IMR-90 (cell line): ENCODE measurements around the gene RBP2. TPM values are rescaled to one million over a fixed set of nuclear protein-coding genes. Genes with fewer than 3 reads are reported as not detected.

Experiments used
- ATAC-seq: fragments of 200-7000 bp; cut with Tn5 transposase; 2 replicates; pipeline ENCODE4 v1.9.1; 2020; ENCODE audit warnings: low read depth, mild to moderate bottlenecking, moderate library complexity
- BruUV-seq: library from RNA; stranded (reverse); fragments of 400-500 nt; replicated peaks from 2 replicates; lab custom pipeline; 2021; lab: Mats Ljungman, UMichigan
- CTCF ChIA-PET: fragments of 300-600 bp; formaldehyde crosslinking; extraction: SDS; loops from one replicate; lab custom pipeline; 2021; ENCODE audit warnings: antibody characterized with exemption; lab: Yijun Ruan, JAX
- POLR2A ChIA-PET: fragments of 300-600 bp; sonication (Branson Sonifier 250); formaldehyde crosslinking; loops from one replicate; lab custom pipeline; 2022; ENCODE audit warnings: antibody characterized with exemption; ENCODE audit not compliant: unreplicated experiment; lab: Charles Lee
- DNase-seq: peaks from one replicate; pipeline ENCODE4 v3.0.0; 2013
- H2AFZ ChIP-seq: replicated peaks from 2 replicates; pipeline ENCODE3; 2013; ENCODE audit warnings: low read length, mild to moderate bottlenecking; ENCODE audit not compliant: poor library complexity
- H2AK5ac ChIP-seq: 2 replicates; pipeline ENCODE4 v1.6.1; 2013; ENCODE audit warnings: low read depth, low read length, inconsistent platforms
- H2AK9ac ChIP-seq: replicated peaks from 2 replicates; pipeline ENCODE3; 2013; ENCODE audit warnings: mild to moderate bottlenecking, low read depth, low read length, moderate library complexity; ENCODE audit not compliant: poor library complexity
- H2BK120ac ChIP-seq: 2 replicates; pipeline ENCODE4 v1.6.1; 2013; ENCODE audit warnings: low read depth, low read length, inconsistent platforms
- H2BK15ac ChIP-seq: 3 replicates; pipeline ENCODE4 v1.6.1; 2013; ENCODE audit warnings: low read depth, low read length, inconsistent platforms
- H2BK20ac ChIP-seq: 2 replicates; pipeline ENCODE4 v1.6.1; 2013; ENCODE audit warnings: low read depth, mild to moderate bottlenecking, inconsistent platforms, low read length, moderate library complexity
- H2BK5ac ChIP-seq: 2 replicates; pipeline ENCODE4 v1.6.1; 2013; ENCODE audit warnings: mild to moderate bottlenecking, low read depth, low read length, inconsistent platforms; ENCODE audit not compliant: poor library complexity, severe bottlenecking
- H3K14ac ChIP-seq: replicated peaks from 2 replicates; pipeline ENCODE4 v1.6.1; 2013; ENCODE audit warnings: low read depth, low read length, inconsistent platforms
- H3K18ac ChIP-seq: 2 replicates; pipeline ENCODE4 v1.6.1; 2013; ENCODE audit warnings: low read depth, low read length, control low read depth
- H3K23ac ChIP-seq: 2 replicates; pipeline ENCODE4 v1.6.1; 2013; ENCODE audit warnings: low read depth, low read length, inconsistent platforms
- H3K27ac ChIP-seq: 2 replicates; pipeline ENCODE4 v1.5.1; 2013; ENCODE audit warnings: mild to moderate bottlenecking, control low read depth, low read length; ENCODE audit not compliant: insufficient read depth
- H3K27me3 ChIP-seq: 2 replicates; pipeline ENCODE4 v1.6.1; 2013; ENCODE audit warnings: low read length; ENCODE audit not compliant: control insufficient read depth, insufficient read depth
- H3K36me3 ChIP-seq: 2 replicates; pipeline ENCODE4 v1.6.1; 2013; ENCODE audit warnings: low read length, mixed read lengths; ENCODE audit not compliant: control insufficient read depth, insufficient read depth
- H3K4ac ChIP-seq: 2 replicates; pipeline ENCODE4 v1.6.1; 2013; ENCODE audit warnings: low read depth, low read length, inconsistent platforms
- H3K4me1 ChIP-seq: 2 replicates; pipeline ENCODE4 v1.6.1; 2013; ENCODE audit warnings: low read length, mixed read lengths; ENCODE audit not compliant: control insufficient read depth, insufficient read depth
- H3K4me2 ChIP-seq: 2 replicates; pipeline ENCODE4 v1.6.1; 2013; ENCODE audit warnings: low read depth, mild to moderate bottlenecking, control low read depth, low read length, moderate library complexity
- H3K4me3 ChIP-seq: 2 replicates; pipeline ENCODE4 v1.5.1; 2013; ENCODE audit warnings: low read depth, mild to moderate bottlenecking, control low read depth, low read length, moderate library complexity; ENCODE audit not compliant: insufficient read depth
- H3K56ac ChIP-seq: 2 replicates; pipeline ENCODE4 v1.6.1; 2013; ENCODE audit warnings: low read length, inconsistent platforms; ENCODE audit not compliant: insufficient read depth; ENCODE audit errors: extremely low read depth
- H3K79me1 ChIP-seq, 2 experiments: 2 replicates each; pipeline ENCODE4 v1.6.1; 2013; ENCODE audit warnings: low read length in 2 of 2, inconsistent platforms in 1 of 2, low read depth in 1 of 2
- H3K9ac ChIP-seq: 2 replicates; pipeline ENCODE4 v1.6.1; 2013; ENCODE audit warnings: low read depth, low read length, control low read depth
- H3K9me1 ChIP-seq: 2 replicates; pipeline ENCODE4 v1.6.1; 2013; ENCODE audit warnings: low read length, inconsistent platforms; ENCODE audit not compliant: insufficient read depth
- H3K9me3 ChIP-seq: 2 replicates; pipeline ENCODE4 v1.6.1; 2013; ENCODE audit warnings: low read length; ENCODE audit not compliant: control insufficient read depth, insufficient read depth
- H4K20me1 ChIP-seq: 2 replicates; pipeline ENCODE4 v1.6.1; 2013; ENCODE audit warnings: low read length, inconsistent platforms; ENCODE audit not compliant: insufficient read depth
- H4K5ac ChIP-seq: 2 replicates; pipeline ENCODE4 v1.6.1; 2013; ENCODE audit warnings: mild to moderate bottlenecking, low read depth, low read length, control low read depth
- H4K8ac ChIP-seq, 2 experiments: 2 replicates each; pipeline ENCODE4 v1.6.1; 2013; ENCODE audit warnings: low read depth in 2 of 2, low read length in 2 of 2, control low read depth in 1 of 2, inconsistent platforms in 1 of 2
- H4K91ac ChIP-seq: 2 replicates; pipeline ENCODE4 v1.6.1; 2013; ENCODE audit warnings: low read depth, low read length, inconsistent platforms; ENCODE audit not compliant: insufficient read depth
- CEBPB ChIP-seq: IDR thresholded peaks from 2 replicates; pipeline ENCODE4 v1.6.1; 2012; ENCODE audit warnings: low read depth, low read length, improper control_type of control experiment
- NFE2L2 ChIP-seq: fragments of 150-350 bp; IDR thresholded peaks from 2 replicates; pipeline ENCODE4 v1.6.1; 2016; ENCODE audit warnings: low read depth, mild to moderate bottlenecking, low read length
- SMC3 ChIP-seq: fragments of 150-350 bp; IDR thresholded peaks from 2 replicates; pipeline ENCODE4 v1.6.1; 2016; ENCODE audit warnings: low read depth, mild to moderate bottlenecking, antibody characterized with exemption, low read length, moderate library complexity
- WGBS, 2 experiments: methylation state at CpG; one replicate each; pipeline versions ENCODE4 v1.1.5 to v1.1.7; 2013; ENCODE audit warnings: missing lambda C conversion rate in 2 of 2; ENCODE audit not compliant: insufficient read length in 1 of 2; ENCODE audit errors: extremely low coverage in 2 of 2; 5-methylcytosine and 5-hydroxymethylcytosine counted together
- dilution Hi-C: fragments of 300-500 bp; cut with HindIII; formaldehyde crosslinking; loops from one replicate; pipeline ENCODE4 v1.14.3; 2018; ENCODE audit warnings: low sequenced_read_pairs; ENCODE audit not compliant: unreplicated experiment
- in situ Hi-C: fragments of 300-500 bp; cut with MboI; formaldehyde crosslinking; loops from 3 replicates; pipeline ENCODE4 v1.14.3; 2019; ENCODE audit warnings: low sequenced_read_pairs, inconsistent platforms, mixed read lengths
- intact Hi-C: fragments of 100-400 bp; cut with micrococcal nuclease; formaldehyde crosslinking; loops from 2 replicates; pipeline ENCODE4 v1.10.0; 2022
- polyA plus RNA-seq, 3 experiments: library from polyadenylated mRNA; depleted of rRNA; stranded (reverse); fragments of >200 nt; gene quantifications; 2 replicates each; pipeline ENCODE4 v1.2.3, GENCODE V29; 2012; ENCODE audit warnings: low replicate concordance in 1 of 3
- total RNA-seq: library from RNA; depleted of rRNA; stranded (reverse); fragments of >200 nt; gene quantifications from 2 replicates; pipeline ENCODE4 v1.2.3, GENCODE V29; 2012
- TF ChIP-seq, protein P1 (sequence below): conservative IDR thresholded peaks from 2 replicates; pipeline ENCODE4 v1.5.1; 2012; ENCODE audit warnings: mild to moderate bottlenecking, low read depth, low read length, improper control_type of control experiment

Gene RBP2
- total and polyA plus RNA-seq, 2 of the 4 experiments (the other 2 are of a cell fraction) = not detected

DNA sequence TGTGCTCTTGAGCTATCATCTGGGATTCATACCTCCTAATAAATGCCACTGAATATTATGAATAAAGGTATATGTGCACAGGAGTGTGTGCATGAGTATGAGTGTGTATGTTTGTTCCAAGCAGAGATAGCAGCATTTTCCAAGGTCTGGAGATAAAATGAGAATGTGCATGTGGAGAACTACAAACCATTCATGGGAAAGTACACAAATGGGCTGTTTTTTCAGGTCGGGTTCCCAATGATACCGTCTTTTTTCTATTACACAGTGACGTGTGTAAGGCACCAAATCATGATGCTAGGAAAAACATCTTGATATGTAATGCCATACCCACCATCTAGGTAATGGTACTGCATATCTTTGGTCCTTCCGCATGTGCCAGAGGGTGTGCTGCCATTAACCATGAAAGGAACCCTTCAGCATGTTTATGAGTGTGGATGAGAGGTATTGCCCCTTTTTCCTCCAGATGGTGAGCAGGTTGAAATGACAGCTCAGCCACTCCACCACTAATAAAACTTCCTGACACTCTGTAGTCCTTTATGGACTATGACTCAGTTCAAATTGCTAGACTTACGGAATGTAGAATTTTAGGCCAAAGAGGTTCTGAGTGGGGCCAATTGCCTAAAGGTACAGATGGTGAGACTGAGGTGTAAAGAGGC lies 50.4 kb downstream of the RBP2 start (continued):
- TF ChIP-seq, protein P1, sequence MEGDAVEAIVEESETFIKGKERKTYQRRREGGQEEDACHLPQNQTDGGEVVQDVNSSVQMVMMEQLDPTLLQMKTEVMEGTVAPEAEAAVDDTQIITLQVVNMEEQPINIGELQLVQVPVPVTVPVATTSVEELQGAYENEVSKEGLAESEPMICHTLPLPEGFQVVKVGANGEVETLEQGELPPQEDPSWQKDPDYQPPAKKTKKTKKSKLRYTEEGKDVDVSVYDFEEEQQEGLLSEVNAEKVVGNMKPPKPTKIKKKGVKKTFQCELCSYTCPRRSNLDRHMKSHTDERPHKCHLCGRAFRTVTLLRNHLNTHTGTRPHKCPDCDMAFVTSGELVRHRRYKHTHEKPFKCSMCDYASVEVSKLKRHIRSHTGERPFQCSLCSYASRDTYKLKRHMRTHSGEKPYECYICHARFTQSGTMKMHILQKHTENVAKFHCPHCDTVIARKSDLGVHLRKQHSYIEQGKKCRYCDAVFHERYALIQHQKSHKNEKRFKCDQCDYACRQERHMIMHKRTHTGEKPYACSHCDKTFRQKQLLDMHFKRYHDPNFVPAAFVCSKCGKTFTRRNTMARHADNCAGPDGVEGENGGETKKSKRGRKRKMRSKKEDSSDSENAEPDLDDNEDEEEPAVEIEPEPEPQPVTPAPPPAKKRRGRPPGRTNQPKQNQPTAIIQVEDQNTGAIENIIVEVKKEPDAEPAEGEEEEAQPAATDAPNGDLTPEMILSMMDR = no peak
- TF ChIP-seq SMC3 (no peak), NFE2L2 (no peak), CEBPB (no peak)

DNA sequence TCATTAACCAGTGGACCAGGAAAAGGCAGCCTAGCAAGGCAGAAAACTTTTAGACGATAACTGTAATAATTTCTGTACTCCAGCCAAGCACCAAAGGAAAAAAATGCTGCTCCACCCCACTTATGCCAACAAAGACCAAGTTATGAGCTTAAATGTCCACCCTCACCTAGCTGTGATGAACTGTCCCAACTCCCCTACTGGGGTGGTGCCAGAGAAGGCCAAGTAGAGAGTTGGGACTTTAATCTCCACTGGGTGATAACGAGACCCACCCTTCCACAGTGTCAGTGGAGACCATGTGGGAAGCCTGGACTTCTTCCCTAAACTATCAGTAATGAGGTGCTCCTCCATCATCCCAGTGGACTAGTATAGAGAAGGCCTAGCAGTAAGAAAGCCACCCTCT lies 53.1 kb downstream of the RBP2 start:
- H3K36me3 ChIP-seq = no peaks in the 10 kb centered on the region
- H3K27me3 ChIP-seq = no peaks in the 10 kb centered on the region
- no peak overlapping the region for H3K9ac ChIP-seq
- H3K4me3 ChIP-seq = no peak overlapping the region
- DNase-seq = no peak
- H2BK15ac ChIP-seq = no peak overlapping the region
- H4K8ac ChIP-seq = no peak overlapping the region
- BruUV-seq = no TSS peak
- H2AK9ac ChIP-seq = no peak overlapping the region
- WGBS, 2 experiments = no CpG with 5 or more reads among the region's 2 CpGs
- no peaks in the 10 kb centered on the region; the same call in 1 of the 2 replicates for H3K9me1 ChIP-seq
- no peak overlapping the region for H3K56ac ChIP-seq
- no peak overlapping the region for H2BK5ac ChIP-seq
- no peak overlapping the region for H3K18ac ChIP-seq
- no peak overlapping the region for H3K4me2 ChIP-seq
- no peak overlapping the region for H3K23ac ChIP-seq
- in situ Hi-C loops = no loop called here
- no peak overlapping the region for H2AFZ ChIP-seq
- no peak overlapping the region for H2AK5ac ChIP-seq
- no peaks in the 10 kb centered on the region for H3K79me1 ChIP-seq
- ATAC-seq = no peak
- no peak overlapping the region for H2BK20ac ChIP-seq
- no peak overlapping the region for H3K14ac ChIP-seq
- H3K27ac ChIP-seq = no peak overlapping the region
- H3K9me3 ChIP-seq = no peaks in the 10 kb centered on the region
- CTCF ChIA-PET = interaction anchor here (0.6 kb wide), 1 partner anchor 21 kb away, joined by 3 read pairs; no protein-coding TSS in a partner anchor
- dilution Hi-C loops = no loop called here
- H3K4ac ChIP-seq = no peak overlapping the region
- H3K4me1 ChIP-seq = no peaks in the 10 kb centered on the region
- H4K91ac ChIP-seq = no peak overlapping the region
- intact Hi-C loops = no loop called here
- TF ChIP-seq NFE2L2 = no peak
- POLR2A ChIA-PET = no interaction called here
- no peak overlapping the region for H4K5ac ChIP-seq
- H2BK120ac ChIP-seq = no peak overlapping the region
- no peaks in the 10 kb centered on the region for H4K20me1 ChIP-seq
